Loucy (cell line): ENCODE results near the gene EIF2S3B.
"Not testable (repeated sequence)": the region's sequence is repeated elsewhere in the genome, so short reads cannot be mapped to it uniquely, and the experiment has no call there.

ENCODE experiments used
- H2AFZ ChIP-seq: fragments of 200-600 bp; sonication (generic); 2 replicates; pipeline ENCODE4 v1.6.0; 2016; ENCODE audit warnings: antibody characterized with exemption, mild to moderate bottlenecking, low read length, moderate library complexity
- H3F3A ChIP-seq: fragments of 200-600 bp; 2 replicates; pipeline ENCODE4 v1.6.0; 2016; ENCODE audit warnings: antibody characterized with exemption, low read depth, mild to moderate bottlenecking
- H3K27me3 ChIP-seq: fragments of 200-600 bp; sonication (generic); 2 replicates; pipeline ENCODE4 v1.6.1; 2014; ENCODE audit warnings: low read length, mild to moderate bottlenecking; ENCODE audit not compliant: insufficient read depth, poor library complexity, severe bottlenecking
- H3K36me3 ChIP-seq: fragments of 200-600 bp; sonication (generic); 2 replicates; pipeline ENCODE4 v1.6.1; 2016; ENCODE audit warnings: low read length; ENCODE audit not compliant: insufficient read depth
- H3K4me1 ChIP-seq: fragments of 200-600 bp; sonication (generic); 2 replicates; pipeline ENCODE4 v1.5.1; 2014; ENCODE audit warnings: low read length, mild to moderate bottlenecking; ENCODE audit not compliant: insufficient read depth, poor library complexity, severe bottlenecking
- H3K4me2 ChIP-seq: fragments of 200-600 bp; sonication (generic); 2 replicates; pipeline ENCODE4 v1.6.0; 2014; ENCODE audit warnings: antibody characterized with exemption, low read length, low read depth, mild to moderate bottlenecking; ENCODE audit not compliant: poor library complexity, severe bottlenecking
- H3K4me3 ChIP-seq: fragments of 200-600 bp; sonication (generic); 2 replicates; pipeline ENCODE4 v1.5.1; 2014; ENCODE audit warnings: low read length, mild to moderate bottlenecking, mixed read lengths; ENCODE audit not compliant: poor library complexity, severe bottlenecking
- H3K79me2 ChIP-seq: fragments of 200-600 bp; sonication (generic); 2 replicates; pipeline ENCODE4 v1.6.1; 2014; ENCODE audit warnings: low read length; ENCODE audit not compliant: insufficient read depth
- H3K9ac ChIP-seq: fragments of 200-600 bp; sonication (generic); 2 replicates; pipeline ENCODE4 v1.6.0; 2014; ENCODE audit warnings: mild to moderate bottlenecking, low read depth, low read length, moderate library complexity; ENCODE audit not compliant: poor library complexity, severe bottlenecking
- H3K9me2 ChIP-seq: fragments of 200-600 bp; sonication (generic); replicated peaks from 2 replicates; pipeline ENCODE4 v1.6.1; 2016; ENCODE audit warnings: low read depth, low read length, mixed read lengths
- H3K9me3 ChIP-seq: fragments of 200-600 bp; sonication (generic); 2 replicates; pipeline ENCODE4 v1.6.1; 2014; ENCODE audit warnings: mild to moderate bottlenecking, antibody characterized with exemption, low read length, low read depth; ENCODE audit not compliant: insufficient read depth
- H4K20me1 ChIP-seq: fragments of 200-600 bp; sonication (generic); 2 replicates; pipeline ENCODE4 v1.6.0; 2014; ENCODE audit warnings: antibody characterized with exemption, low read length, mild to moderate bottlenecking; ENCODE audit not compliant: insufficient read depth, poor library complexity, severe bottlenecking
- CTCF ChIP-seq: fragments of 200-600 bp; sonication (generic); conservative IDR thresholded peaks from 2 replicates; pipeline ENCODE4 v1.5.1; 2014; ENCODE audit warnings: mild to moderate bottlenecking, antibody characterized with exemption, low read length
- EZH2phosphoT487 ChIP-seq: fragments of 200-600 bp; IDR thresholded peaks from 2 replicates; pipeline ENCODE4 v1.6.1; 2018; ENCODE audit warnings: antibody characterized with exemption, mild to moderate bottlenecking, moderate library complexity, borderline replicate concordance

The EIF2S3B gene

GRCh38 chr12:10466311-10466710 is 39.4 kb upstream of the EIF2S3B start:
- Histone ChIP-seq H2AFZ (no peak overlapping the region), H3F3A (no peaks in the 10 kb centered on the region), H3K4me1 (no peaks in the 10 kb centered on the region), H3K9ac (no peak overlapping the region), H3K4me2 (no peak overlapping the region), H4K20me1 (no peaks in the 10 kb centered on the region), H3K4me3 (no peak overlapping the region), H3K79me2 (no peaks in the 10 kb centered on the region), H3K36me3 (no peaks in the 10 kb centered on the region), H3K9me2 (no peaks in the 10 kb centered on the region), H3K9me3 (no peaks in the 10 kb centered on the region), H3K27me3 (no peaks in the 10 kb centered on the region)
- TF ChIP-seq EZH2phosphoT487 = no peak
- no peak for TF ChIP-seq CTCF

- no peaks in the 10 kb centered on the region for H3K36me3 ChIP-seq
- no peaks in the 10 kb centered on the region for H3K79me2 ChIP-seq
- H3K4me3 ChIP-seq = no peak overlapping the region
- no peak overlapping the region for H2AFZ ChIP-seq
- H3K4me1 ChIP-seq = no peaks in the 10 kb centered on the region
- no peaks in the 10 kb centered on the region for H3F3A ChIP-seq
- H3K9ac ChIP-seq = no peak overlapping the region
- no peaks in the 10 kb centered on the region for H3K9me2 ChIP-seq
- H3K4me2 ChIP-seq = no peak overlapping the region
- no peaks in the 10 kb centered on the region for H4K20me1 ChIP-seq
- no peak for TF ChIP-seq CTCF
- no peak for TF ChIP-seq EZH2phosphoT487
- H3K9me3 ChIP-seq = no peaks in the 10 kb centered on the region
- H3K27me3 ChIP-seq = no peaks in the 10 kb centered on the region
Observed at GRCh38 chr12:10469701-10470100, 36.0 kb upstream of the EIF2S3B start.

GRCh38 chr12:10472808-10473207 is 32.9 kb upstream of the EIF2S3B start:
- H3K4me2 ChIP-seq, H3K79me2 ChIP-seq, H4K20me1 ChIP-seq, H3K4me1 ChIP-seq, H3K9me2 ChIP-seq, H3K27me3 ChIP-seq, H2AFZ ChIP-seq, H3K9me3 ChIP-seq, H3K4me3 ChIP-seq, H3K36me3 ChIP-seq, H3K9ac ChIP-seq, H3F3A ChIP-seq: not testable (repeated sequence)

- H3K79me2 ChIP-seq, H3F3A ChIP-seq, H2AFZ ChIP-seq, H3K9me3 ChIP-seq, H3K9me2 ChIP-seq, H3K4me2 ChIP-seq, H3K9ac ChIP-seq, H3K4me3 ChIP-seq, H3K4me1 ChIP-seq, H4K20me1 ChIP-seq, H3K27me3 ChIP-seq, H3K36me3 ChIP-seq: not testable (repeated sequence)
Observed at GRCh38 chr12:10481901-10482300, 23.8 kb upstream of the EIF2S3B start.

- H3K9ac ChIP-seq, H3K36me3 ChIP-seq, H2AFZ ChIP-seq, H3K27me3 ChIP-seq, H3K4me1 ChIP-seq, H3K79me2 ChIP-seq, H3F3A ChIP-seq, H3K9me3 ChIP-seq, H3K4me2 ChIP-seq, H3K4me3 ChIP-seq, H3K9me2 ChIP-seq, H4K20me1 ChIP-seq: not testable (repeated sequence)
Observed at GRCh38 chr12:10487328-10487727, 18.4 kb upstream of the EIF2S3B start.
